Measurements from ENCODE around the gene PSAP.

DNA sequence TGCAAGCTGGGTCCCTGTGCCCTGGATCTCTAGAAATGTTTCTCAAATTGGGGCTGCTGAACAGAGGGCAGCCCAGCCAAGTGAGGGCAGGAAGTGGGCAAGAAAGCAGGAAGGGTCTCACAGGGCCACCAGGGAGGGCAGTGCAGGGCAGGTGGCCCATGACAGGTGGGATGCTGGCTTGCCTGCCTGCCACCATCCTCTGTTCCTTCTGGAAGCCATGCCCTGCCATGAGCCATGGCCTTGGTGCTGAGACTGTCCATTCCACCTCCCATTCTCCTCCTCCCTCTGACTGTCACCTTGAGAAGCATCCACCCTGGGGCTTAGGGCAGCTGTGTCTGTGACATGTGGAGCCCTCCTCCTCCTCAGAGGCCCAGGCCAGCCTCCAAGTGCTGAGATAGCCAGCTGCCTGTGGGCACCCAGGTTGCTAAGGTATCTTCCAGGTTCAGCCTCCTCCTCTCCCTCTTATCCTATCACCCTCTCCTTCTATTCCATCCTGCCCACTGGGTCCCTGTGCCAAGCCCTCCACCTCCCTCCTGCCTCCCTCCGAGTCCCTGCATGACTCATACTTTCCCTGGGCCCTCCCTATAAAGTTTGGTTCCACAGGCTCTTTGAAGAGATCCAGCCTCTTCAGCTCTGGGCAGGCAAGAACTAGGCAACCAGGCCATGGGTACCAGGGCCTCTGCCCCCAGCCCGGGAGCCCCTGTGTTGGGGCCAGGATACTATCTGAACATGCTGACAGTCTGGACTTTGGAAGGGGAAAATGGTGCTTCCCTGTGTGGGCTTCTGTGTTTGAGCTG lies 79.0 kb downstream of the PSAP start:
- TF ChIP-seq EZH2 (IDR thresholded peaks at IDR 0.05) (no peak), POLR2AphosphoS5 (IDR thresholded peaks at IDR 0.05; ENCODE audit: borderline replicate concordance, low read depth, low read length) (no peak), FOXP2 (optimal IDR thresholded peaks at IDR 0.05; ENCODE audit: control extremely low read depth, extremely low read length, insufficient read depth) (no peak)
